AG09309 (cell line): ENCODE results near the gene PPP5C.
A peak's percentile ranks its signal among the peaks of the same experiment; 100 is the strongest.

Source experiments
- DNase-seq: peaks from one replicate; pipeline ENCODE4 v3.0.0-alpha.2; 2010; ENCODE audit warnings: low read depth
- H3K4me3 ChIP-seq: 2 replicates; pipeline ENCODE4 v1.5.1; 2011; ENCODE audit warnings: mild to moderate bottlenecking, low read depth, low read length, moderate library complexity; ENCODE audit not compliant: control insufficient read depth
- TF ChIP-seq, protein P1 (sequence below): IDR thresholded peaks from 2 replicates; pipeline ENCODE4 v1.5.1; 2011; ENCODE audit warnings: mild to moderate bottlenecking, low read depth, low read length, inconsistent platforms; ENCODE audit not compliant: insufficient read depth, control insufficient read depth; ENCODE audit errors: missing control alignments

The PPP5C gene

DNA sequence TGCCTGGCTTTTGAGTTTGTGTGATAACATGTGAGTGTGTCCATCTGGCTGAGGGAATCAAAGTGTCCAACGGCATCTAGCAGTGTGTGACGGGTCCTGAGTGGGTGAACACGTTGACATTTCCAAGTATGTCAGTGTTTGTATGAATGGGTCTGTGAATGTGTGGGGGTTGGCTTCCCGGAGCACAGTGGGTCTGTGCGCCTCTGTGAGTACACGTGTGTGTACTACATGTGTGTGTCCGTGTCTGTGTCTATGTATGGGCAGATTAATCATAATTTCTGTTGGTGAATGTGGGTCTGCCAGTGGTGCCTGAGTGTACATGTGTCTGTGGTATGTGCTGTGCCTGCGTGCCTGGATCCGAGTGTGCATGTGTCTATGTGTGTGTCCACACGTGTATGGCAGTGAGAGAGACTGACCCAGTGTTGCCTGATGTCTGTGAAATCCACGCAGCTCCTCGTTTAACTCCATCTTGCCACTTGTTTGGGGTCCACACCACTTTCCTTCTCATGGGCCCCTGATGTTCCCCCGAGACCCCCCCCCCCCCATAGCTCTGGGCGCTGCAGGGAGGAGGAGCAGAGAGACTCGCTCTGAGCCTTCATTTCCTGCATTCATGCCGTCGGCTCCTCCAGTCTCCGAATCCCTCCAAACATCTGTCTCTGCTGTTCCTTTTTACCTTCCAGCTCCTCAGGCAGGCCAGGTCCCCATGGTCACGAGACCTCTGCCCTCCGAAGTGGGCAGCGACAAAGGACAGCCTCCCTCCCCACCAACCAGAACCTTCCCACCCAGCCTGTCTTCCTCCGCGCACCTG is 61.2 kb downstream of the PPP5C start:
- TF ChIP-seq, protein P1, sequence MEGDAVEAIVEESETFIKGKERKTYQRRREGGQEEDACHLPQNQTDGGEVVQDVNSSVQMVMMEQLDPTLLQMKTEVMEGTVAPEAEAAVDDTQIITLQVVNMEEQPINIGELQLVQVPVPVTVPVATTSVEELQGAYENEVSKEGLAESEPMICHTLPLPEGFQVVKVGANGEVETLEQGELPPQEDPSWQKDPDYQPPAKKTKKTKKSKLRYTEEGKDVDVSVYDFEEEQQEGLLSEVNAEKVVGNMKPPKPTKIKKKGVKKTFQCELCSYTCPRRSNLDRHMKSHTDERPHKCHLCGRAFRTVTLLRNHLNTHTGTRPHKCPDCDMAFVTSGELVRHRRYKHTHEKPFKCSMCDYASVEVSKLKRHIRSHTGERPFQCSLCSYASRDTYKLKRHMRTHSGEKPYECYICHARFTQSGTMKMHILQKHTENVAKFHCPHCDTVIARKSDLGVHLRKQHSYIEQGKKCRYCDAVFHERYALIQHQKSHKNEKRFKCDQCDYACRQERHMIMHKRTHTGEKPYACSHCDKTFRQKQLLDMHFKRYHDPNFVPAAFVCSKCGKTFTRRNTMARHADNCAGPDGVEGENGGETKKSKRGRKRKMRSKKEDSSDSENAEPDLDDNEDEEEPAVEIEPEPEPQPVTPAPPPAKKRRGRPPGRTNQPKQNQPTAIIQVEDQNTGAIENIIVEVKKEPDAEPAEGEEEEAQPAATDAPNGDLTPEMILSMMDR, result no peak
- H3K4me3 ChIP-seq, result no peak overlapping the region; the same call in 1 of the 2 replicates
- DNase-seq, result no peak

GRCh38 chr19:46408664-46409039 is 61.8 kb downstream of the PPP5C start:
- no peak for DNase-seq
- TF ChIP-seq, protein P1, result no peak
- no peak overlapping the region; the same call in 1 of the 2 replicates for H3K4me3 ChIP-seq

GRCh38 chr19:46409191-46409590 is 62.3 kb downstream of the PPP5C start:
- H3K4me3 ChIP-seq, result no peak overlapping the region
- DNase-seq, result no peak
- TF ChIP-seq, protein P1, result no peak

- DNase-seq, result no peak
- TF ChIP-seq, protein P1, result no peak
- no peak overlapping the region for H3K4me3 ChIP-seq
These were observed 63.6 kb downstream of the PPP5C start for GRCh38 chr19:46410205-46411087.

DNA sequence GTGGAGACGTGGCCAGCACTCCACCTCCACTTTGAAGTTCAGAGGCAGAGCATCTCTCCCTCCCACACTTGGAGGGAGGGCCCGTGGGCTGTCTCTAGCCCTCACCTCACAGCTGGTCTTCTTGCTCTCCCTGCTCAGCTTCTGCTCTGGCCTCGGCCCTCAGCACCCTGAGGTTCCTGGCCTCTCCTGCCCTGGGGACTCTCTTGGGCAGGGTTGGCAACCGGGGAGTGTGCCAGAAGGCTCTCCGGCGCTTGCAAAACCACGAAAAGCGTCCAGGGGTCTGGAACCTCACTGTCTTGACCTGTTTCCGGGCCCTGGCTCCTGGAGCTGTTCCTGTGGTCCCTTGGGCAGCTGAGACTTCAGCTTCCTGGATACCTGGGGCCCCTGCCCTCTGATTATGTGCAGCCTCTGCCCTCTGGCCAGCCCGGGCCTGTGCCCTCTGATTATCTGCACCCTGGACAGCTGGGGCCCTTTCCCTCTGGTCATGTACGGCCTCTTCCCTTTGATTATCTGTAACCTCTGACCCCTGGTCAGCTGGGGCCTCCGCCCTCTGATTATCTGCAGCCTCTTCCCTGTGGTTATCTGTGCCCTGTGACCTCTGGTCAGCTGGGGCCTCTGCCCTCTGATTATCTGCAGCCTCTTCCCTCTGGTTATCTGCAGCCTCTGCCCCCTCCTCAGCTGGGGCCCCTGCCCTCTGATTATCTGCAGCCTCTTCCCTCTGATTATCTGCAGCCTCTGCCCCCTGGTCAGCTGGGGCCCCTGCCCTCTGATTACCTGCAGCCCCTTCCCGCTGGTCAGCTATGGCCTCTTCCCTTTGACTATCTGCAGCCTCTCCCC is 64.4 kb downstream of the PPP5C start:
- H3K4me3 ChIP-seq, result peak overlapping the region; percentile 50
- no peak for DNase-seq
- TF ChIP-seq, protein P1, result no peak

DNA sequence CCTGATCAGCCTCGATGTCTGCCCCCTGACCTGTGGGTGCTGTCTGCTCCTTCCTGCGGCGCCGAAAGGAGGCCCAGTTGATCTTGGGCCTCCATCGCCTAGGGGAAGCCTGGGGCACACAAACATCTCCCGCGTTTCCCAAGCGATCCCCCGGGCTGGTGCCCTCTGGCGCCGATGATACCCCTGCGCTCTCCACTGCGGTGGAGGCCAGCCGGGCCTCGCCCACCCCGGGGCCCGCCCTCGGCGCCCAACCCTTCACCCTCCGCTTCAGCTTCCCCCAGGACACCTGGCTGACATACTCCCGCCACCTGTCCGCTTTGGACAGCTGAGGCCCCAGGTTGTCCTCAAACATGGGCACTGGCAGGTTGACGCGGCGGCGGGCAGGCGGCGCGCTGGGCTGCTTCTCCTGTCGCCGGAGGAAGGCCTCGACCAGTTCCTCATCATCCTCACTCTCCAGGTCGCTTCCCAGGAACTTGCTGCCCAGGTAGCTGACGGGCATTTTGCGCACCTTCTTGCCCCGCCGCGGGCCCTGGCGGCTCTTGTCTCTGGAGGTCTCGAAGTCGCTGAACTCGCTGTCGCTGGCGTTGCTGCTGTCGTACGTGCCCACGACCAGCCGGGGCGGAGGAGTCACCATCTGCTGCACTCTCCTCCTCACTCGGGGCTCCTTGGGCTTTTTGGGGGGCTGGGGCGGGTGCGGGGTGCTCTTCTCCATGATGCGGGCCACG is 65.2 kb downstream of the PPP5C start:
- TF ChIP-seq, protein P1, result no peak
- DNase-seq, result no peak
- H3K4me3 ChIP-seq, result peak overlapping the region; percentile 50
